ENCODE measurements around the gene C9orf72.
"Not testable (repeated sequence)": the region's sequence is repeated elsewhere in the genome, so short reads cannot be mapped to it uniquely, and the experiment has no call there.

The C9orf72 gene
- total RNA-seq, result 7.9 to 32.5 reads per million in 2 experiments

- peak; percentile 78 for DNase-seq (ENCODE audit: low read depth)
These were observed at the start of gene C9orf72 for GRCh38 chr9:27572918-27573633. Gene C9orf72 (minus strand): TSS chr9:27573481. CDS start chr9:27567120, 6,361 bp downstream.

- no peak for DNase-seq (ENCODE audit: low read depth)
These were observed 49.5 kb upstream of the C9orf72 start for GRCh38 chr9:27622693-27623340.

- DNase-seq (ENCODE audit: low read depth), result no peak
These were observed 46.5 kb upstream of the C9orf72 start for GRCh38 chr9:27619743-27620142.

- DNase-seq (ENCODE audit: low read depth), result no peak
These were observed 44.8 kb upstream of the C9orf72 start for GRCh38 chr9:27618066-27618465.

GRCh38 chr9:27614551-27614950 lies 41.3 kb upstream of the C9orf72 start:
- DNase-seq (ENCODE audit: low read depth), result no peak

GRCh38 chr9:27612036-27612435 lies 38.8 kb upstream of the C9orf72 start:
- DNase-seq (ENCODE audit: low read depth), result not testable (repeated sequence)

GRCh38 chr9:27610622-27611021 lies 37.3 kb upstream of the C9orf72 start:
- no peak for DNase-seq (ENCODE audit: low read depth)

- DNase-seq (ENCODE audit: low read depth), result no peak
These were observed 29.7 kb upstream of the C9orf72 start for GRCh38 chr9:27602954-27603353.

- DNase-seq (ENCODE audit: low read depth), result no peak
These were observed 29.0 kb upstream of the C9orf72 start for GRCh38 chr9:27602142-27602861.

GRCh38 chr9:27601396-27601795 lies 28.1 kb upstream of the C9orf72 start:
- no peak for DNase-seq (ENCODE audit: low read depth)

GRCh38 chr9:27600256-27600655 lies 27.0 kb upstream of the C9orf72 start:
- no peak for DNase-seq (ENCODE audit: low read depth)

GRCh38 chr9:27599870-27600238 lies 26.6 kb upstream of the C9orf72 start:
- DNase-seq (ENCODE audit: low read depth), result no peak

- no peak for DNase-seq (ENCODE audit: low read depth)
These were observed 26.0 kb upstream of the C9orf72 start for GRCh38 chr9:27599102-27599869.

- no peak for DNase-seq (ENCODE audit: low read depth)
These were observed 22.5 kb upstream of the C9orf72 start for GRCh38 chr9:27595733-27596132.

- DNase-seq (ENCODE audit: low read depth), result no peak
These were observed 18.4 kb upstream of the C9orf72 start for GRCh38 chr9:27591672-27592071.

GRCh38 chr9:27591093-27591492 lies 17.8 kb upstream of the C9orf72 start:
- no peak for DNase-seq (ENCODE audit: low read depth)

- DNase-seq (ENCODE audit: low read depth), result no peak
These were observed 17.4 kb upstream of the C9orf72 start for GRCh38 chr9:27590651-27591050.

GRCh38 chr9:27589462-27589861 lies 16.2 kb upstream of the C9orf72 start:
- DNase-seq (ENCODE audit: low read depth), result no peak

- no peak for DNase-seq (ENCODE audit: low read depth)
These were observed 13.0 kb upstream of the C9orf72 start for GRCh38 chr9:27586304-27586703.

GRCh38 chr9:27584931-27585330 lies 11.7 kb upstream of the C9orf72 start:
- no peak for DNase-seq (ENCODE audit: low read depth)

GRCh38 chr9:27582794-27583193 lies 9.5 kb upstream of the C9orf72 start:
- DNase-seq (ENCODE audit: low read depth), result no peak

GRCh38 chr9:27581826-27582225 lies 8.5 kb upstream of the C9orf72 start:
- no peak for DNase-seq (ENCODE audit: low read depth)
